NCI-H1048 (cell line): ENCODE data around the gene ERAP2.

Source experiments
- DNase-seq: peaks from one replicate; lab custom pipeline; 2025; lab: John Stamatoyannopoulos, UW

Gene ERAP2

GRCh38 chr5:96963267-96963666, 87.0 kb downstream of the ERAP2 start:
- no peak for DNase-seq

- no peak for DNase-seq
Observed at GRCh38 chr5:96966801-96967200, 90.5 kb downstream of the ERAP2 start.

- DNase-seq = no peak
Observed at GRCh38 chr5:96967400-96967799, 91.1 kb downstream of the ERAP2 start.

- peak; percentile 24 for DNase-seq
Observed at GRCh38 chr5:96968074-96968473, 91.8 kb downstream of the ERAP2 start.

DNA sequence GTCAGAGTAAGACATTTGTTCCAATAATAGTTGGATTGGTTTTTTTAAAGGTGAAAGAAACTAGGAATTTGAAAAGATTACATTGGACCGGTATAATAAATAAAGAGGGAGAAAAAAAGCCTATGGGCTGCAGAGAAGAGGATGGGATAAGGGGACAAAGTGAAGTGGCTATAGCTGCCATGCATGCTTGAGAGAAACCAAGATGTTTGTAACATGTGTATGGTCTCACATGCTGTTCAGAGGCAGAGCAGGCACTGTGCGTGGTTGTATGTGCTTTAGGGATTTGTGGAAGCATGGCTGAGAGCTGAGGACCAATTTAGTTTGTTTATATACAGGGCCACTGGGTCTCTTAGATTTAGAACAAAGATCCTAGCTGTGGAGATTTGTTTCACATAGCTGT, 92.3 kb downstream of the ERAP2 start:
- no peak for DNase-seq
